ENCODE results near the gene EID1. TPM values are rescaled to one million over a fixed set of nuclear protein-coding genes. Genes with fewer than 3 reads are reported as not detected.

EID1 gene
- total and polyA plus RNA-seq, 12 donors: 129 to 255 (median 220) TPM

- no peak for ATAC-seq
- Histone ChIP-seq H3K4me1 (peaks cover 0 to 7% (median 0%) of the 10 kb centered on the region in 9 donors), H3K27me3 (no peaks in the 10 kb centered on the region), H3K4me3 (no peak overlapping the region), H3K9me3 (no peaks in the 10 kb centered on the region), H3K36me3 (no peaks in the 10 kb centered on the region), H3K27ac (no peak overlapping the region)
- no peak for DNase-seq
- WGBS, 2 donors: 58 to 71% methylated on average over 2 of the region's 2 CpGs
- no peak for TF ChIP-seq CTCF (IDR thresholded peaks at IDR 0.05)
- intact Hi-C loops (cut with DNase I): no loop called here
These were observed 9.2 kb downstream of the EID1 start for GRCh38 chr15:48887144-48887543.

- ATAC-seq: no peak
- Histone ChIP-seq H3K9me3 (no peaks in the 10 kb centered on the region), H3K27me3 (no peaks in the 10 kb centered on the region), H3K4me3 (no peak overlapping the region), H3K27ac (no peak overlapping the region), H3K4me1 (peaks cover 0 to 7% (median 0%) of the 10 kb centered on the region in 9 donors), H3K36me3 (no peaks in the 10 kb centered on the region)
- intact Hi-C loops (cut with DNase I): no loop called here
- no peak for DNase-seq
- 92 to 94% methylated on average over 4 of the region's 4 CpGs for WGBS, 2 donors
- no peak for TF ChIP-seq CTCF (IDR thresholded peaks at IDR 0.05)
These were observed 10.3 kb downstream of the EID1 start for GRCh38 chr15:48888191-48888590.

GRCh38 chr15:48888836-48889235, 10.9 kb downstream of the EID1 start:
- 52 to 69% methylated on average over 1 of the region's 1 CpG for WGBS, 2 donors
- no peak for TF ChIP-seq CTCF (IDR thresholded peaks at IDR 0.05)
- ATAC-seq (peak in 5 of 8 donors; percentile 17 to 53 (median 35)), DNase-seq (no peak)
- Histone ChIP-seq H3K27ac (peak overlapping the region in 6 of 10 donors; percentile 21 to 60 (median 42)), H3K4me3 (no peak overlapping the region), H3K4me1 (peaks cover 0 to 7% (median 0%) of the 10 kb centered on the region in 9 donors), H3K9me3 (no peaks in the 10 kb centered on the region), H3K27me3 (no peaks in the 10 kb centered on the region), H3K36me3 (no peaks in the 10 kb centered on the region)
- intact Hi-C loops (cut with DNase I): no loop called here

- Histone ChIP-seq H3K36me3 (no peaks in the 10 kb centered on the region), H3K4me3 (no peak overlapping the region), H3K27me3 (no peaks in the 10 kb centered on the region), H3K27ac (peak overlapping the region in 2 of 10 donors; percentile 39 to 60), H3K4me1 (peaks cover 0 to 7% (median 0%) of the 10 kb centered on the region in 9 donors), H3K9me3 (no peaks in the 10 kb centered on the region)
- intact Hi-C loops (cut with DNase I): no loop called here
- ATAC-seq (no peak), DNase-seq (no peak)
- TF ChIP-seq CTCF (IDR thresholded peaks at IDR 0.05): no peak
- 86 to 93% methylated on average over 3 of the region's 3 CpGs for WGBS, 2 donors
These were observed 12.0 kb downstream of the EID1 start for GRCh38 chr15:48889925-48890324.
